Stimulated activated CD8-positive, alpha-beta memory T cell treated with anti-CD3 and anti-CD28 coated beads, Interleukin-4, amount 100 ng/mL, for 4 hours (primary cell): Measurements from ENCODE around the gene CRYBA1.
"Not testable (repeated sequence)": the region's sequence is repeated elsewhere in the genome, so short reads cannot be mapped to it uniquely, and the experiment has no call there.

ENCODE experiments used
- DNase-seq, 2 donors: peaks; one replicate each; pipeline ENCODE4 v3.0.0-alpha.2; 2020; ENCODE audit warnings: low read depth in 2 of 2, low spot score in 1 of 2

CRYBA1 gene

GRCh38 chr17:29246628-29247027 is at the start of gene CRYBA1:
TSS of gene CRYBA1 (plus strand) at chr17:29246859. CDS start at chr17:29246864, 5 bp downstream.
- no peak for DNase-seq

- DNase-seq, result no peak
Observed at GRCh38 chr17:29197516-29198272, 49.0 kb upstream of the CRYBA1 start.

- not testable (repeated sequence) for DNase-seq
Observed at GRCh38 chr17:29204068-29204804, 42.4 kb upstream of the CRYBA1 start.

- DNase-seq, result no peak
Observed at GRCh38 chr17:29205047-29205446, 41.6 kb upstream of the CRYBA1 start.

GRCh38 chr17:29207975-29208374 is 38.7 kb upstream of the CRYBA1 start:
- DNase-seq, result no peak

GRCh38 chr17:29209073-29209472 is 37.6 kb upstream of the CRYBA1 start:
- DNase-seq, result no peak

GRCh38 chr17:29210879-29211278 is 35.8 kb upstream of the CRYBA1 start:
- no peak for DNase-seq

GRCh38 chr17:29212094-29212631 is 34.5 kb upstream of the CRYBA1 start:
- DNase-seq, result no peak

- no peak for DNase-seq
Observed at GRCh38 chr17:29212681-29213121, 34.0 kb upstream of the CRYBA1 start.

GRCh38 chr17:29214215-29215146 is 32.2 kb upstream of the CRYBA1 start:
- no peak for DNase-seq

GRCh38 chr17:29215174-29215573 is 31.5 kb upstream of the CRYBA1 start:
- DNase-seq, result no peak

GRCh38 chr17:29215717-29216116 is 30.9 kb upstream of the CRYBA1 start:
- DNase-seq, result no peak

GRCh38 chr17:29216181-29216580 is 30.5 kb upstream of the CRYBA1 start:
- no peak for DNase-seq

GRCh38 chr17:29216856-29217255 is 29.8 kb upstream of the CRYBA1 start:
- no peak for DNase-seq

GRCh38 chr17:29219378-29220047 is 27.1 kb upstream of the CRYBA1 start:
- peak; percentile 37 to 48 for DNase-seq

- not testable (repeated sequence) for DNase-seq
Observed at GRCh38 chr17:29221338-29221737, 25.3 kb upstream of the CRYBA1 start.

GRCh38 chr17:29225396-29225795 is 21.3 kb upstream of the CRYBA1 start:
- DNase-seq, result no peak

GRCh38 chr17:29233301-29233700 is 13.4 kb upstream of the CRYBA1 start:
- DNase-seq, result no peak

GRCh38 chr17:29234972-29235371 is 11.7 kb upstream of the CRYBA1 start:
- not testable (repeated sequence) for DNase-seq

- DNase-seq, result no peak
Observed at GRCh38 chr17:29235904-29236303, 10.8 kb upstream of the CRYBA1 start.
